ENCODE measurements around the gene SLC25A24. TPM values are rescaled to one million over a fixed set of nuclear protein-coding genes. Genes with fewer than 3 reads are reported as not detected.
"Not testable (repeated sequence)": the region's sequence is repeated elsewhere in the genome, so short reads cannot be mapped to it uniquely, and the experiment has no call there.

Gene SLC25A24
- total RNA-seq, 1 donor from 2014 or later, result 47.6 TPM

- H3K27me3 Mint-ChIP-seq (ENCODE audit: low read depth), result peaks cover 14% of the 10 kb centered on the region
- DNase-seq (ENCODE audit: low read depth, low spot score); H3K9me3 Mint-ChIP-seq; H3K4me3 Mint-ChIP-seq; H3K27ac Mint-ChIP-seq (ENCODE audit: unreplicated experiment); H3K36me3 Mint-ChIP-seq (ENCODE audit: low read depth); H3K4me1 Mint-ChIP-seq: not testable (repeated sequence)
Observed at GRCh38 chr1:108216028-108216890, 16.1 kb upstream of the SLC25A24 start.

- DNase-seq (ENCODE audit: low read depth, low spot score); H3K36me3 Mint-ChIP-seq (ENCODE audit: low read depth); H3K4me1 Mint-ChIP-seq; H3K27ac Mint-ChIP-seq (ENCODE audit: unreplicated experiment); H3K9me3 Mint-ChIP-seq; H3K4me3 Mint-ChIP-seq: not testable (repeated sequence)
- peak; percentile 81 for TF ChIP-seq CTCF (conservative IDR thresholded peaks at IDR 0.05)
- peaks cover 14% of the 10 kb centered on the region for H3K27me3 Mint-ChIP-seq (ENCODE audit: low read depth)
Observed at GRCh38 chr1:108214641-108215465, 14.7 kb upstream of the SLC25A24 start.

- H3K36me3 Mint-ChIP-seq (ENCODE audit: low read depth), result no peaks in the 10 kb centered on the region
- no peak for DNase-seq (ENCODE audit: low read depth, low spot score)
- peaks cover 3% of the 10 kb centered on the region for H3K4me1 Mint-ChIP-seq
- H3K27me3 Mint-ChIP-seq (ENCODE audit: low read depth), result peaks cover 16% of the 10 kb centered on the region
- no peak overlapping the region for H3K4me3 Mint-ChIP-seq
- H3K27ac Mint-ChIP-seq (ENCODE audit: unreplicated experiment), result no peak overlapping the region
- H3K9me3 Mint-ChIP-seq, result no peaks in the 10 kb centered on the region
- TF ChIP-seq CTCF (conservative IDR thresholded peaks at IDR 0.05), result no peak
Observed at GRCh38 chr1:108211014-108211413, 10.9 kb upstream of the SLC25A24 start.

GRCh38 chr1:108209456-108210108 lies 9.4 kb upstream of the SLC25A24 start:
- Mint-ChIP-seq H3K27ac (ENCODE audit: unreplicated experiment) (no peak overlapping the region), H3K4me3 (no peak overlapping the region), H3K36me3 (ENCODE audit: low read depth) (peaks cover 3% of the 10 kb centered on the region), H3K27me3 (ENCODE audit: low read depth) (peaks cover 20% of the 10 kb centered on the region), H3K4me1 (peaks cover 3% of the 10 kb centered on the region), H3K9me3 (peaks cover 3% of the 10 kb centered on the region)
- no peak for TF ChIP-seq CTCF (conservative IDR thresholded peaks at IDR 0.05)
- DNase-seq (ENCODE audit: low read depth, low spot score), result no peak

- Mint-ChIP-seq H3K4me3 (no peak overlapping the region), H3K9me3 (peaks cover 7% of the 10 kb centered on the region), H3K4me1 (peaks cover 3% of the 10 kb centered on the region), H3K36me3 (ENCODE audit: low read depth) (peaks cover 7% of the 10 kb centered on the region), H3K27ac (ENCODE audit: unreplicated experiment) (no peak overlapping the region), H3K27me3 (ENCODE audit: low read depth) (peaks cover 20% of the 10 kb centered on the region)
- TF ChIP-seq CTCF (conservative IDR thresholded peaks at IDR 0.05), result no peak
- peak; percentile 22 for DNase-seq (ENCODE audit: low read depth, low spot score)
Observed at GRCh38 chr1:108208724-108209446, 8.7 kb upstream of the SLC25A24 start.

- DNase-seq (ENCODE audit: low read depth, low spot score); H3K27me3 Mint-ChIP-seq (ENCODE audit: low read depth); H3K4me3 Mint-ChIP-seq; H3K27ac Mint-ChIP-seq (ENCODE audit: unreplicated experiment); H3K9me3 Mint-ChIP-seq; H3K36me3 Mint-ChIP-seq (ENCODE audit: low read depth): not testable (repeated sequence)
- H3K4me1 Mint-ChIP-seq, result peaks cover 23% of the 10 kb centered on the region
Observed at GRCh38 chr1:108203582-108203981, 3.4 kb upstream of the SLC25A24 start.

Measured in neural crest cell (in vitro differentiated cells).